Spinal cord (tissue), 10 donors: Measurements from ENCODE around the gene RPIA. TPM values are rescaled to one million over a fixed set of nuclear protein-coding genes. Genes with fewer than 3 reads are reported as not detected.
"Not testable (repeated sequence)": the region's sequence is repeated elsewhere in the genome, so short reads cannot be mapped to it uniquely, and the experiment has no call there.

ENCODE experiments used
- DNase-seq, 6 donors: peaks; one replicate each; pipeline versions ENCODE4 v3.0.0 to v3.0.0-alpha.2; 2013 to 2015; ENCODE audit warnings: low spot score in 6 of 6, low read depth in 4 of 6
- H3K27ac ChIP-seq: one replicate; pipeline ENCODE4 v1.5.1; 2013; ENCODE audit warnings: low read depth, low read length, control low read depth
- H3K27me3 ChIP-seq: one replicate; pipeline ENCODE4 v1.6.1; 2013; ENCODE audit warnings: low read length; ENCODE audit not compliant: control insufficient read depth, insufficient read depth
- H3K36me3 ChIP-seq: one replicate; pipeline ENCODE4 v1.6.1; 2013; ENCODE audit warnings: low read length; ENCODE audit not compliant: control insufficient read depth, insufficient read depth
- H3K4me1 ChIP-seq: one replicate; pipeline ENCODE4 v1.6.1; 2013; ENCODE audit warnings: low read length; ENCODE audit not compliant: control insufficient read depth, insufficient read depth
- H3K4me3 ChIP-seq: one replicate; pipeline ENCODE4 v1.5.1; 2013; ENCODE audit warnings: low read depth, low read length, control low read depth
- H3K9me3 ChIP-seq: one replicate; pipeline ENCODE4 v1.6.1; 2013; ENCODE audit warnings: low read length; ENCODE audit not compliant: control insufficient read depth, insufficient read depth
- WGBS: methylation state at CpG from one replicate; pipeline ENCODE4 v1.1.5; 2013; ENCODE audit warnings: missing lambda C conversion rate; ENCODE audit not compliant: insufficient coverage; 5-methylcytosine and 5-hydroxymethylcytosine counted together
- polyA plus RNA-seq, 2 donors: library from polyadenylated mRNA; unstranded; fragments of 120-200 nt; gene quantifications; one replicate each; pipeline ENCODE4 v1.2.1, GENCODE V29; 2013; ENCODE audit not compliant: insufficient read length in 2 of 2
- total RNA-seq, 2 donors: library from RNA; depleted of rRNA in 1 of 2; stranded (reverse); fragments of 120-200 nt in 1 of 2; fragments of >200 nt in 1 of 2; gene quantifications; one replicate each; pipeline versions ENCODE4 v1.2.3 to v1.2.4, GENCODE V29; 2013 to 2014
- donor health status: healthy.

RPIA gene
- total and polyA plus RNA-seq, 4 donors: 9.0 to 18.2 (median 14.2) TPM

DNA sequence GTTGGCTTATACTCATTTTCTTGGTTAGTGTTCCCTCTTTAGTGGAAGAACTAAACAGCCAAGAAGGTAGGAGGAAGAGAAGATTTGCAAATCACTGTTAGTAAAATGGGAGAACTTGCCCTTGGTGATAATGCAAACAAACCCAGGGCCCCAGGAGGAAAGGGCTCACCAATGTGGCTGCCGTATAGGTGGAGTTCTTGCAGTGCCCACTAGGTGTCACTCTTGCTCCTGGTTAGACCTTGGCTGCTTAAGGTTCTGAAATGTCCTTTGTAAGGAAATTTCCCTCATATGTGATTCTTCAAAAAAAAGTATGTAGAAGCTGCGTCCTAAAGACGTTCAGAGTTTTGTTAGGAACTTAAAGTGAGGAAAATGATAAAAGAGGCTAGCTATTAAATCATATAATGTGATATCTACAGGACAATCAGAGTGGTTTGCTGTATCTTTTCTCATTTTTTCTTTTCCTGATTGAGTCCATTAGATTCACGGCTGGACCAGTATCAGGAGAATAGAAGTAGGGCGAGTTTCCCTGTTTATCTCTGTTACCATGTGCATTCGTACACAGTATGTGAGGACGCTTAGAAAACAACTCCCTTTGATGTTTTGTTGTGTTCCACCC, 48.6 kb downstream of the RPIA start:
- Histone ChIP-seq H3K36me3 (peaks cover 18% of the 10 kb centered on the region), H3K4me1 (no peaks in the 10 kb centered on the region), H3K27ac (no peak overlapping the region), H3K27me3 (no peaks in the 10 kb centered on the region), H3K4me3 (no peak overlapping the region), H3K9me3 (peaks cover 2% of the 10 kb centered on the region)
- DNase-seq: peak; percentile 22 to 84 (median 59)
- WGBS: 0% methylated on average over 1 of the region's 7 CpGs

DNA sequence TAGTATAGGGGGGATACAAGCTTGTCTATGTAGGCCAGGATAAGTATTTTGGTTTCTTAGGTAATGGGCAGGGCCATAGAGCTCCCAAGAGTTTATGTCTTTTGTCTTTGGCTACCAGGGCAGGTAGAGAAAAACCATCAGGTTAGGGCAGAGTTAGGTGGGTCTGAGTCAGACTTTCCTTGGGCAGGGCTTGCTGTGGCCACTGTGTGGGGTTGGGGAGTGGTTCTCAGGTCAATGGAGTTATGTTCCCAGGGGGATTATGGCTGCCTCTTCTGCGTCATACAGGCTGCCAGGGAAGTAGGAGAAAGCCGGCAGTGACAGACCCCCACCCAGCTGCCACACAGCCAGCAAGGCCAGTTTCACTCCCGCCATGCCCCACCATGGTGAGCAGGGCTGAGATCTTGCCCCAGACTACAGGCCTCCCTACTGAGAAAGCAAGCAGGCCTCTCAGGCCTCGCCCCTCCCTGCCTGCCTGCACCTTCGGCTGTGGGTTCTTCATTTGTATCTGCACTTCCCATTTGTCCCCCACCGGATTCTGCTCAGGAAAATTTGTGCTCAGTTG, 55.5 kb downstream of the RPIA start:
- no peak for DNase-seq
- H3K27me3 ChIP-seq: no peaks in the 10 kb centered on the region
- H3K4me1 ChIP-seq: no peaks in the 10 kb centered on the region
- 97% methylated on average over 4 of the region's 6 CpGs for WGBS
- no peak overlapping the region for H3K27ac ChIP-seq
- H3K4me3 ChIP-seq: no peak overlapping the region
- H3K36me3 ChIP-seq: peaks cover 13% of the 10 kb centered on the region
- peaks cover 4% of the 10 kb centered on the region for H3K9me3 ChIP-seq

DNA sequence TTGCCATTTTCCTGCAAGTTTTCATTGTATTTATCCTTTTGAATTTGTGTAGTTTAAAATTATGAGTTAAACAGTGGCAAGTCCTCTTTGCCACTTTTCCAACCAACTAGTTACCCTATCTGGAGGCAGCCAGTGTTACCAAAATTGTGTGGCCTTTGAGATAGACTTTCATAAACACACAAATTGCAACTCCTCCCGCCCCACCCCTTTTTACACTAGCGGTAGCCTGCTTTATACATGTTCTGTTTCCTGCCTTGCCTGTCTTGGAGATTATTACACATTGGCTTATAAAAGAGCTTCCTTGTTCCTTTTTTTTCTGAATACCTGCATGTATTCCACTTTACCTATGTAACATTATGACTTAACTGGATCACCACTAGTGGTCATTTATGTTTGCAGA, 56.5 kb downstream of the RPIA start:
- Histone ChIP-seq H3K27ac (no peak overlapping the region), H3K4me1 (no peaks in the 10 kb centered on the region), H3K9me3 (peaks cover 4% of the 10 kb centered on the region), H3K27me3 (no peaks in the 10 kb centered on the region), H3K36me3 (peaks cover 13% of the 10 kb centered on the region), H3K4me3 (no peak overlapping the region)
- no peak for DNase-seq
- WGBS: 100% methylated on average over 2 of the region's 2 CpGs

DNA sequence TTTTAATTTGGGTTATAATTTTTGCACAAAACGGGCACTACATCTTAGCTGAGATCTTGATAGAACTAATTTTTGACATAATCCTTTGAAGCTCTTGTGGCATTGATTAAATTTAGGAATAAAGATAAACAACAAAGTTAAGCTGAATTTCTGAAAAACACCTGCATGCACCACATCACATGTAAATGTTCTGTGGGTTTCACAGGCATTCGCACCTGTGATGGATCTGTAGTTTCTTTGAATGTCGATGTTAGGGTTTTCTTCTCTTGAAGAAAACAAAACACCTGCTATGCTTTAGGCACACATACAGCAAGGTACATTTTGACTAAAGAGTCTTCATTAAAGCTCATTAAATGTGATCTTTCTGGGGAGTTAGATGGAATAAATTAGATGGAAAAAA, 60.3 kb downstream of the RPIA start:
- Histone ChIP-seq H3K36me3 (peaks cover 13% of the 10 kb centered on the region), H3K4me1 (no peaks in the 10 kb centered on the region), H3K4me3 (no peak overlapping the region), H3K27me3 (no peaks in the 10 kb centered on the region), H3K9me3 (no peaks in the 10 kb centered on the region), H3K27ac (no peak overlapping the region)
- WGBS: no CpG with 5 or more reads among the region's 3 CpGs
- no peak for DNase-seq

DNA sequence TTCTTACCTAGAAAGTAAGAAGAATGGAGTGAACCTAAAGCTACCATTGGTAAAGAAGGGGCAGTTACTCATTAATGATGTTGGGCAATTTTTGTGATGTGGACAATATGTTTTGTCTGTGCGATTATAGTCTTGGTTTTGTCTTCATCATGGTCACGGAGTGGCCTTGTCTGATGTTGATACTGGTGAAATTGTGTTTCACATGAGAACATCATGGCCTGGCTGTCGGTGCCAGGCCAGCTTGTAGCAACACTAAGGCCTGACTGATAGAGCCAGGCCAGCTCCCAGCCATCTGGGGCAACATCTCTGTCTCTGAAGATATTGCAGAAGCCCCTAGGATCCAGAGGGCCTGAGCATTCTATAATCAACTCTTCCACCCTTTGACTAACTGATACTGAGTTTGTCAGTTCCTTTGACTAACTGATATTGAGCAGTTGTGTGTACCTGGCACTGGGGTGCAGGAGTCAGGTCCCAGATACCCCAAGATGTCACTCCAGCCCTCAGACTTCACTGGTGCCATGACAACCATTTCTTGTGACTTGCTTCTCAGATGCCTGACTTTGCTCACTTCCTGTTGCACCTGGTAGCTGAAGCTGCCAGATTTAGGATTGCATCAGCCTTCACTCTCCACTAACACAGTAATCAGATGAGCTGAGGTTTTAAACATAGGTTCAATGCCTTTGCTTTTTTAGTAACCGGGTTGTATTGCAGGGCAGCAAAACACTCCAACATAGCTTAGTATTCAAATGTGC, 62.5 kb downstream of the RPIA start:
- Histone ChIP-seq H3K4me3 (no peak overlapping the region), H3K27me3 (no peaks in the 10 kb centered on the region), H3K27ac (no peak overlapping the region), H3K9me3 (no peaks in the 10 kb centered on the region), H3K4me1 (no peaks in the 10 kb centered on the region), H3K36me3 (peaks cover 9% of the 10 kb centered on the region)
- WGBS: 100% methylated on average over 2 of the region's 4 CpGs
- no peak for DNase-seq

DNA sequence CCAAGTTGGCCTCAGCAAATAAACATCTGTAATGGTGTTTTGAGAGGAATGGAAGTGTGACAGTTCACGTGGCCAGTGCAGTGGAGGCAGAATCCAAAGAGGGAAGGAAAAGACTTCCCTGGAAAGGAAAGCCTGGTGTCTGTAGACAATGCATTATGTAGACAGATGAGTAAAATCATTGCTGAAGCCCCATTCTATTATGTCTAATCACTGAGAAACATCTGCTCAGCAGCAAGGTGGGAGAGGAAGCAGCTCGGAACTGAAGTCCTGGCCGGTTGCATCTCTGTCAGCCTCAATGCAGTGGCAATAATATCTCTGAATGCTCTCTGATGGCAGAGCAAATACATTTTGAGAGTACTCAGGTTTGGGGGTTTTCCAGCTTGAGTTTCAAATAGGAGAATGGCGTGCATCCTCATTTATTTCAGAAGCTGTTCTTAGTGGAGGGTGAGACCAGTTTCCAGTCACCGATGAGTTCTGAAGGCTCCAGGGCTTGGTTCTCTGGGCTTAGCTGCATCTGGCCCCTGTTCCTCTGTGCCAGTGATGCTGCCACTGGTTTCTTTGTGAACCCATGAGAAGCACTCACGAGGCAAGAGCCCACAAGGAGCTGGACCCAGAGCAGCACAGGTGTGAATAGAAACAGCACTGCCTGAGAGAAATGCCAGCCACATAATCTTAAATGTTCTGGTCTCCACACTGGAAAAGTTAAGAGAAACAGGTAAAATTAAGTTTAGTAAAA, 63.3 kb downstream of the RPIA start:
- H3K27ac ChIP-seq: no peak overlapping the region
- H3K4me1 ChIP-seq: no peaks in the 10 kb centered on the region
- H3K36me3 ChIP-seq: peaks cover 9% of the 10 kb centered on the region
- WGBS: 91% methylated on average over 6 of the region's 6 CpGs
- no peak overlapping the region for H3K4me3 ChIP-seq
- no peaks in the 10 kb centered on the region for H3K9me3 ChIP-seq
- DNase-seq: no peak
- H3K27me3 ChIP-seq: no peaks in the 10 kb centered on the region

DNA sequence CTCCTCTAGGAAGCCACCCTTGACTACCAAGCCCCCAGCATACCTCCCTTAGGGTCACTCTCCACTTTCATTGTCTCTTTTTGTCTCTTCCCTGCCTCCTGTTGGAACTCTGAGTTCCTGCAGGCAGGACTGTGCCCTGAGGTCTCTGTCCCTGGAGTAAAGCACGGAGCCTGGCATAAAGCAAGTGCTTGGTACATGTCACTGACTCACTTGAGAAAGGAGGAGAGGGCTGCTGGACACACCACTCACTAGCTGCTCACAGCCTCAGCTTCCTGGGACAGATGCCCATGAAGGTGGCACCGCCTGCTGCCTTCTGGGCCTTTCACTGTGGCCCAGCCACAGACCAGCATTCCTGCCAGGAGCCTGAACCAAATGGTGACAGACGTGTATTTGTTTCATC, 64.4 kb downstream of the RPIA start:
- peaks cover 9% of the 10 kb centered on the region for H3K36me3 ChIP-seq
- no peak overlapping the region for H3K27ac ChIP-seq
- DNase-seq: no peak
- H3K4me3 ChIP-seq: no peak overlapping the region
- WGBS: 94% methylated on average over 3 of the region's 3 CpGs
- H3K9me3 ChIP-seq: no peaks in the 10 kb centered on the region
- no peaks in the 10 kb centered on the region for H3K4me1 ChIP-seq
- no peaks in the 10 kb centered on the region for H3K27me3 ChIP-seq

DNA sequence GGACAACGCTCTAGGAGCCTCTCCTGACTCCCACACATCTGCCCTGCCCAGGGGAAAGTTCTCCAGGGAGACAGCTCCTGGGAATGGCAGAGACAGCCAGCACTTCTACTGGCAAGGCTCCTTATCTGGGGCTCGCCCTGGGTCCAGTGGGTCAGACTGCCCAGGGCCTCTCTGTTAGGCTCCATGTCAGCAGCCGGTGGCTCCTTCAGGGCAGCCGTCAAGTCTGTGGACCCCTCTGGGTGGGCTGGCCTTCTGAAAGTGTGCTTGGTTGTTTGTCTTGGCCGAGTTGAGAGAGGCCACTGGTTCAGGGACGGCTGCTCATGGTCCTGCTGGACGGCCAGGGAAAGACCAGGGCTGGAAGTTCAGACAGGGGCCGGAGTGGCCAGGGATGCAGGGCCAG, 65.6 kb downstream of the RPIA start:
- Histone ChIP-seq H3K27ac (no peak overlapping the region), H3K4me1 (no peaks in the 10 kb centered on the region), H3K27me3 (no peaks in the 10 kb centered on the region), H3K4me3 (no peak overlapping the region), H3K9me3 (no peaks in the 10 kb centered on the region), H3K36me3 (peaks cover 9% of the 10 kb centered on the region)
- DNase-seq: no peak
- WGBS: 91% methylated on average over 8 of the region's 8 CpGs

DNA sequence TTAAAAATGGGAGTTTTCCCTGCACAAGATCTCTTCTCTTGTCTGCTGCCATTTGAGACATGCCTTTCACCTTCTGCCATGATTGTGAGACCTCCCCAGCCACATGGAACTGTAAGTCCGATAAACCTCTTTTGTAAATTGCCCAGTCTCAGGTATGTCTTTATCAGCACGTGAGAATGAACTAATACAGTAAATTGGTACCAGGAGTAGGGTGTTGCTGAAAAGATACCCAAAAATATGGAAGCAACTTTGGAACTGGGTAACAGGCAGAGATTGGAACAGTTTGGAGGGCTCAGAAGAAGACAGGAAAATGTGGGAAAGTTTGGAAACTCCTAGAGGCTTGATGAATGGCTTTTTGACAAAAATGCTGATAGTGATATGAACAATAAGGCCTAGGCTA, 67.2 kb downstream of the RPIA start:
- not testable (repeated sequence) for DNase-seq, H3K27me3 ChIP-seq, H3K27ac ChIP-seq, H3K4me3 ChIP-seq, H3K9me3 ChIP-seq, H3K36me3 ChIP-seq, H3K4me1 ChIP-seq
- 100% methylated on average over 1 of the region's 2 CpGs for WGBS
